Skeletal muscle satellite cell (primary cell): ENCODE measurements around the gene BACH2.
A peak's percentile ranks its signal among the peaks of the same experiment; 100 is the strongest.
"Not testable (repeated sequence)": the region's sequence is repeated elsewhere in the genome, so short reads cannot be mapped to it uniquely, and the experiment has no call there.

Experiments used
- H3K27me3 ChIP-seq: 2 replicates; pipeline ENCODE4 v1.7.0; 2013; ENCODE audit warnings: low read length; ENCODE audit not compliant: control insufficient read depth, insufficient read depth
- H3K36me3 ChIP-seq: 2 replicates; pipeline ENCODE4 v1.7.0; 2013; ENCODE audit warnings: mild to moderate bottlenecking, control low read depth, low read length; ENCODE audit not compliant: insufficient read depth
- H3K4me1 ChIP-seq: 2 replicates; pipeline ENCODE4 v1.7.0; 2013; ENCODE audit warnings: low read length; ENCODE audit not compliant: control insufficient read depth, insufficient read depth
- H3K4me2 ChIP-seq: 2 replicates; pipeline ENCODE4 v1.7.0; 2013; ENCODE audit warnings: mild to moderate bottlenecking, low read length
- H3K4me3 ChIP-seq: 2 replicates; pipeline ENCODE4 v1.7.0; 2013; ENCODE audit warnings: low read length
- H3K9ac ChIP-seq: 2 replicates; pipeline ENCODE4 v1.7.0; 2013; ENCODE audit warnings: mild to moderate bottlenecking, low read depth, low read length, moderate library complexity
- H3K9me3 ChIP-seq: replicated peaks from 2 replicates; pipeline ENCODE4 v1.7.0; 2013; ENCODE audit warnings: mild to moderate bottlenecking, control low read depth, low read length

Gene BACH2

DNA sequence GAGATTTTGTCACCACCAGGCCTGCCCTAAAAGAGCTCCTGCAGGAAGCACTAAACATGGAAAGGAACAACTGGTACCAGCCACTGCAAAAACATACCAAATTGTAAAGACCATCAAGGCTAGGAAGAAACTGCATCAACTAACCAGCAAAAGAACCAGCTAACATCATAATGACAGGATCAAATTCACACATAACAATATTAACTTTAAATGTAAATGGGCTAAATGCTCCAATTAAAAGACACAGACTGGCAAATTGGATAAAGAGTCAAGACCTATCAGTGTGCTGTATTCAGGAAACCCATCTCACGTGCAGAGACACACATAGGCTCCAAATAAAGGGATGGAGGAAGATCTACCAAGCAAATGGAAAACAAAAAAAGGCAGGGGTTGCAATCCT is 240.7 kb downstream of the BACH2 start:
- H3K9me3 ChIP-seq, H3K36me3 ChIP-seq, H3K4me3 ChIP-seq, H3K4me1 ChIP-seq, H3K4me2 ChIP-seq, H3K9ac ChIP-seq, H3K27me3 ChIP-seq: not testable (repeated sequence)

DNA sequence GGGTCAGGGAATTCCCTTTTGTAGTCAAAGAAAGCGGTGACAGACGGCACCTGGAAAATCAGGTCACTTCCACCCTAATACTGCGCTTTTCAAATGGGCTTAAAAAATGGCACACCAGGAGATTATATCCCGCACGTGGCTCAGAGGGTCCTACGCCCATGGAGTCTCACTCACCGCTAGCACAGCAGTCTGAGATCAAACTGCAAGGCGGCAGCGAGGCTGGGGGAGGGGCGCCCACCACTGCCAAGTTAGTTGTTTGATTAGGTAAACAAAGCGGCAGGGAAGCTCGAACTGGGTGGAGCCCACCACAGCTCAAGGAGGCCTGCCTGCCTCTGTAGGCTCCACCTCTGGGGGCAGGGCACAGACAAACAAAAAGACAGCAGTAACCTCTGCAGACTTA is 242.4 kb downstream of the BACH2 start:
- H3K36me3 ChIP-seq, H3K4me1 ChIP-seq, H3K27me3 ChIP-seq, H3K4me2 ChIP-seq, H3K9ac ChIP-seq, H3K4me3 ChIP-seq, H3K9me3 ChIP-seq: not testable (repeated sequence)

DNA sequence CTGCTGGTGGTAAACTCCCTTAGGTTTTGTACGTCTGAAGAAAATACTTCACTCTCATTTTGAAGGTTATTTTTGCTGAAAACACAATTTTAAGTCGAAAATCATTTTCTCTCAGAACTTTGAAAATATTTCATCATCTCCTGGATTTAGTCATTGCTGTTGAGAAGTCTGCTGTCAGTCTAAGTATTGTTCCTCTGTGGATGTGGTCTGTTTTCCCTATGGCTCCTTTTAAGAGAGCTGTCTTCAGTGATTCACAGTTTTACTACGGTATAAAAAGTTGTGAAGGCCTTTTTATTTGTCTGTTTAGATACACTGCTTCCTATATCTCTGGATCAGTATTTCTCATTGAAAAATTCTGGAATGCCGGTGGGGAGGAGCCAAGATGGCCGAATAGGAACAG is 243.0 kb downstream of the BACH2 start:
- H3K4me3 ChIP-seq: no peak overlapping the region
- no peaks in the 10 kb centered on the region for H3K36me3 ChIP-seq
- no peak overlapping the region for H3K4me2 ChIP-seq
- H3K4me1 ChIP-seq: no peaks in the 10 kb centered on the region
- H3K9ac ChIP-seq: no peak overlapping the region
- H3K27me3 ChIP-seq: no peaks in the 10 kb centered on the region
- H3K9me3 ChIP-seq: no peaks in the 10 kb centered on the region

DNA sequence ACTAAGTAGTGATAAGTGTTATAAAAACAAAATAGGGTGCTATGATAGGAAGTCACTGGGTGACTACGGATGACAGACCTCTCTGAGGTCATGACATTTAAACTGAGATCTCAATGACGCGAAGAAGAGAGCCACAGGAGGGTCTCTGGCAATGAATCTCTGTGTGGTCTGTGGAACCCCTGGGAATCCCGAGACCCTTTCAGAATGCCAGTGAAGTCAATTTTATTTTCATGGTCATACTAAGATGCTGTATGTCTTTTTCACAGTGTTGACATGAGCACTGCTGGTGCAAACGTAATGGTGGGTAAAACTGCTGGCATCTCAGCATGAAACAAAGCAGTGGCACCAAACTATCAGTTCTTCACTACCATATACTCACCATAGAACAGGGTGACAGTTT is 247.3 kb downstream of the BACH2 start:
- Histone ChIP-seq H3K27me3 (no peaks in the 10 kb centered on the region), H3K4me1 (peaks cover 17% of the 10 kb centered on the region), H3K9ac (no peak overlapping the region), H3K9me3 (no peaks in the 10 kb centered on the region), H3K4me3 (no peak overlapping the region), H3K4me2 (no peak overlapping the region), H3K36me3 (no peaks in the 10 kb centered on the region)

DNA sequence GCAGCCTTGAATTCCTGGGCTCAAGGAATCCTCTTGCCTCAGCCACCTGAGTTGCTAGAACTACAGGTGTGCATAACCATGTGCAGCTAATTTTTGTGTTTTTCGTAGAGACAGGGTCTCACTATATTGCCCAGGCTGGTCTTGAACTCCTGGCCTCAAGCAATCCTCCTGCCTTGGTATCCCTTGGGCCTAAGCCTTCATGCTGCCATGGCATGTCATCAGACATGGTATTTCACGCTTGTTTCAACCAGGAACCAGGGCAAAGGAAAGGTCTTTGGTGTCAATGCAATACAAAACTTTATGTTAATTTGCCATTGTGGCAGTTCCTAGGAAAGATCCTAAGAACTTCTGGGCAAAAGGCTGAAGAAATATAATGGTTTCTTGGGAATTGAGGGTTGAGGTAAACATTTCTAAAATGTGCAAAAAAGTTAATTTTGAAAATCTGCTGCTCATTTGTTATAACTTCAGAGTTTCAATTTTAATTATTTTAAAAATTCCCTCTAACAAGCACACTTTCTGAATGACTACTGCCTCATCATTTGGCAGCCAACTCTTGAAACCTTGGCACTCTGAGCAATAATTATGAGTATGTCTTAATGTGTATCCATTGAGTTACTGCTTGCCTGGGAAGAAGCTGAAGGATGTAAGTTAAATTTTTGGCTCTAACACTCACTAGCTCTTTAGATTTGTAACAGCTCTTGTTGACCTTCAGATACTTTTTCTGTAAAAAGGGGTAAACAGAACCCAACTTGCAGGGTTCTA is 248.3 kb downstream of the BACH2 start:
- Histone ChIP-seq H3K4me3 (no peak overlapping the region), H3K9ac (no peak overlapping the region), H3K27me3 (no peaks in the 10 kb centered on the region), H3K4me2 (no peak overlapping the region), H3K9me3 (no peaks in the 10 kb centered on the region), H3K36me3 (no peaks in the 10 kb centered on the region), H3K4me1 (peaks cover 21% of the 10 kb centered on the region)

- Histone ChIP-seq H3K9ac (peak overlapping the region; percentile 39), H3K27me3 (no peaks in the 10 kb centered on the region), H3K4me2 (no peak overlapping the region), H3K4me3 (no peak overlapping the region), H3K36me3 (no peaks in the 10 kb centered on the region), H3K4me1 (peaks cover 27% of the 10 kb centered on the region), H3K9me3 (no peaks in the 10 kb centered on the region)
These were observed 251.1 kb downstream of the BACH2 start for GRCh38 chr6:90045535-90045934.

- Histone ChIP-seq H3K36me3 (no peaks in the 10 kb centered on the region), H3K9me3 (no peaks in the 10 kb centered on the region), H3K9ac (peak overlapping the region; percentile 24), H3K4me2 (peak overlapping the region; percentile 26), H3K27me3 (no peaks in the 10 kb centered on the region), H3K4me3 (no peak overlapping the region), H3K4me1 (peaks cover 32% of the 10 kb centered on the region)
These were observed 251.7 kb downstream of the BACH2 start for GRCh38 chr6:90044833-90045381.

DNA sequence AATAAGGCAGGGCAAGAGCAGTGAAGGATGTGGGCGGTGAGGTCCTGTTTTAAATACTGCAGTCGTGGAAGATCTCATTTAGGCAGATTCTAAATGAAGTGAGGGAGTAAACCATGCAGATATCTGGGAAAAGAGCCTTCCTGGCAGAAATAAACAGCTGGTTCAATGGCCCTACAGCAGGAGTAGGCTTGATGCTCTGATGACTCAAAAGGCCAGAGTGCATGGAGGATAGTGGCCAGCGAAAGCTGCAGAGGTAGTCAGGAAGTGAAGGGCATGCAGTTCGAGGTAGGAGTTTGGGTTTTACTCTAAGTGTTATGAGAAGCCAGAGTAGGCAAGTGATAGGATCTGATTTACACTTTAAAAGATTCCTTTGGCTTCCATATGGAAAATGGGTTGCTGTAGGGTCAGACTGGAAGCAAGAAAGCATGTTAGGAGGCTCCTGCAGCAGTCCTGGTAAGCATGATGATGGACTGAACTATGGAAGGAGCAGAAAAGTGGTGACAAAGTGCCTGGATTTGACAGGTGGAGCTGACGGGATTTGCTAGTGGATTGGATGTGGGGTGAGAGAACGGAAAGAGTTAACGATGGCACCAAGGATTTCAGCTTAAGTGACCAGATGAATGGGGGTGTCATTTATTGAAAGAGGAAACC is 252.3 kb downstream of the BACH2 start:
- Histone ChIP-seq H3K9ac (peak overlapping the region; percentile 11), H3K27me3 (no peaks in the 10 kb centered on the region), H3K9me3 (no peaks in the 10 kb centered on the region), H3K4me1 (peaks cover 32% of the 10 kb centered on the region), H3K4me3 (no peak overlapping the region), H3K4me2 (peak overlapping the region; percentile 26), H3K36me3 (no peaks in the 10 kb centered on the region)

DNA sequence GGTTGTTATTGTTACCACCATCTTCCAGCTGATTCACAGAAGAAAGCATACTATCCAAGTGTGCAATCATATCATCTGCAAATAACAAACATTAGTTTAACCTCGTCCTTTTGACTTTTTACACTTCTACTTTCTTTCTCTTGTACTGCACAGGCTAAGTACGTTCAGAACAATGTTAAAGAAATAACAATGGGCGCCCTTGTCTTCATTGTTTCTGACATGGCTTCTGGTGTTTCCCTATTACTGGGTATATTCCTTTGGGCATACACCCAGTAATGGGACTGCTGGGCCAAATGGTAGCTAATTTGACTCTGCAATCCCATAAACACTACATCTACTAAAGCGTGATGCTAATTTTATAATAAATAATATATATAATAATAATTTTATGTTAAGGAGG is 255.7 kb downstream of the BACH2 start:
- Histone ChIP-seq H3K36me3 (no peaks in the 10 kb centered on the region), H3K4me3 (no peak overlapping the region), H3K4me2 (peak overlapping the region; percentile 10), H3K27me3 (no peaks in the 10 kb centered on the region), H3K4me1 (peaks cover 31% of the 10 kb centered on the region), H3K9me3 (no peaks in the 10 kb centered on the region), H3K9ac (peak overlapping the region; percentile 75)

GRCh38 chr6:90039911-90040310 is 256.7 kb downstream of the BACH2 start:
- Histone ChIP-seq H3K9me3 (no peaks in the 10 kb centered on the region), H3K4me2 (peak overlapping the region; percentile 32), H3K27me3 (no peaks in the 10 kb centered on the region), H3K4me1 (peaks cover 21% of the 10 kb centered on the region), H3K4me3 (no peak overlapping the region), H3K9ac (peak overlapping the region; percentile 75), H3K36me3 (no peaks in the 10 kb centered on the region)

- peaks cover 13% of the 10 kb centered on the region for H3K4me1 ChIP-seq
- no peaks in the 10 kb centered on the region for H3K27me3 ChIP-seq
- H3K36me3 ChIP-seq: no peaks in the 10 kb centered on the region
- no peak overlapping the region for H3K4me3 ChIP-seq
- H3K9ac ChIP-seq: peak overlapping the region; percentile 41
- H3K4me2 ChIP-seq: no peak overlapping the region
- no peaks in the 10 kb centered on the region for H3K9me3 ChIP-seq
These were observed 257.5 kb downstream of the BACH2 start for GRCh38 chr6:90038961-90039653.
